BLaER1 (cell line): ENCODE data around the gene ENOPH1.

Experiments
- H3K27ac ChIP-seq: shearing (Covaris generic); formaldehyde crosslinking; 2 replicates; pipeline ENCODE4 v1.8.1; 2022
- H3K27me3 ChIP-seq: shearing (Covaris generic); formaldehyde crosslinking; 2 replicates; pipeline ENCODE4 v1.8.1; 2022
- H3K36me3 ChIP-seq: shearing (Covaris generic); formaldehyde crosslinking; 2 replicates; pipeline ENCODE4 v1.8.1; 2022
- H3K4me1 ChIP-seq: shearing (Covaris generic); formaldehyde crosslinking; 2 replicates; pipeline ENCODE4 v1.8.1; 2022
- H3K4me2 ChIP-seq: shearing (Covaris generic); formaldehyde crosslinking; 2 replicates; pipeline ENCODE4 v1.8.1; 2022
- H3K4me3 ChIP-seq: shearing (Covaris generic); formaldehyde crosslinking; 2 replicates; pipeline ENCODE4 v1.8.1; 2022
- H3K9ac ChIP-seq: shearing (Covaris generic); formaldehyde crosslinking; 2 replicates; pipeline ENCODE4 v1.8.1; 2022
- H3K9me3 ChIP-seq: shearing (Covaris generic); formaldehyde crosslinking; 2 replicates; pipeline ENCODE4 v1.8.1; 2022
- H4K20me1 ChIP-seq: shearing (Covaris generic); formaldehyde crosslinking; 2 replicates; pipeline ENCODE4 v1.8.1; 2022
- Cebpa-rat ChIP-seq: shearing (Covaris generic); IDR thresholded peaks from 2 replicates; pipeline ENCODE4 v1.8.1; 2022

The ENOPH1 gene

GRCh38 chr4:82425478-82425877, 4.9 kb upstream of the ENOPH1 start:
- Histone ChIP-seq H3K27ac (no peak overlapping the region), H3K9ac (no peak overlapping the region), H3K9me3 (no peaks in the 10 kb centered on the region), H3K4me3 (no peak overlapping the region), H3K27me3 (no peaks in the 10 kb centered on the region), H3K4me2 (no peak overlapping the region), H3K36me3 (peaks cover 60% of the 10 kb centered on the region), H4K20me1 (peaks cover 86% of the 10 kb centered on the region), H3K4me1 (peaks cover 39% of the 10 kb centered on the region)
- no peak for TF ChIP-seq Cebpa-rat

- Histone ChIP-seq H3K4me1 (peaks cover 39% of the 10 kb centered on the region), H3K27ac (peak overlapping the region; percentile 100), H3K27me3 (no peaks in the 10 kb centered on the region), H3K4me3 (peak overlapping the region; percentile 92), H3K9ac (peak overlapping the region; percentile 100), H3K4me2 (peak overlapping the region; percentile 86), H3K36me3 (peaks cover 57% of the 10 kb centered on the region), H4K20me1 (peaks cover 83% of the 10 kb centered on the region), H3K9me3 (no peaks in the 10 kb centered on the region)
- no peak for TF ChIP-seq Cebpa-rat
Measured at GRCh38 chr4:82428526-82428968, 1.8 kb upstream of the ENOPH1 start.

- H3K36me3 ChIP-seq: peaks cover 57% of the 10 kb centered on the region
- H3K27me3 ChIP-seq: no peaks in the 10 kb centered on the region
- H4K20me1 ChIP-seq: peaks cover 83% of the 10 kb centered on the region
Measured at GRCh38 chr4:82428969-82429727, 1.2 kb upstream of the ENOPH1 start.

GRCh38 chr4:82429728-82430192, 630 bp upstream of the ENOPH1 start:
- H3K36me3 ChIP-seq: peaks cover 57% of the 10 kb centered on the region
- H3K9ac ChIP-seq: peak overlapping the region; percentile 100
- H3K4me1 ChIP-seq: peaks cover 39% of the 10 kb centered on the region
- peak overlapping the region; percentile 90 for H3K4me2 ChIP-seq
- H4K20me1 ChIP-seq: peaks cover 83% of the 10 kb centered on the region
- H3K9me3 ChIP-seq: no peaks in the 10 kb centered on the region
- H3K27me3 ChIP-seq: no peaks in the 10 kb centered on the region
- TF ChIP-seq Cebpa-rat: no peak
- peak overlapping the region; percentile 92 for H3K4me3 ChIP-seq
- H3K27ac ChIP-seq: peak overlapping the region; percentile 100

More at GRCh38 chr4:82428969-82429727, 1.2 kb upstream of the ENOPH1 start:
- Histone ChIP-seq H3K4me1 (peaks cover 39% of the 10 kb centered on the region), H3K27ac (peak overlapping the region; percentile 100), H3K4me2 (peak overlapping the region; percentile 90), H3K9me3 (no peaks in the 10 kb centered on the region), H3K4me3 (peak overlapping the region; percentile 92), H3K9ac (peak overlapping the region; percentile 100)
- no peak for TF ChIP-seq Cebpa-rat

- no peak for TF ChIP-seq Cebpa-rat
- Histone ChIP-seq H3K36me3 (peaks cover 57% of the 10 kb centered on the region), H3K27ac (peak overlapping the region; percentile 100), H3K9ac (peak overlapping the region; percentile 100), H3K4me1 (peaks cover 36% of the 10 kb centered on the region), H3K4me2 (peak overlapping the region; percentile 90), H4K20me1 (peaks cover 83% of the 10 kb centered on the region), H3K4me3 (peak overlapping the region; percentile 92), H3K9me3 (no peaks in the 10 kb centered on the region), H3K27me3 (no peaks in the 10 kb centered on the region)
Measured at GRCh38 chr4:82430964-82431745, 765 bp downstream of the ENOPH1 start.

- H3K36me3 ChIP-seq: peaks cover 57% of the 10 kb centered on the region
- H3K27ac ChIP-seq: peak overlapping the region; percentile 100; the same call in 1 of the 2 replicates
- H3K4me2 ChIP-seq: peak overlapping the region; percentile 90
- H3K4me3 ChIP-seq: peak overlapping the region; percentile 92
- peak overlapping the region; percentile 100; the same call in 1 of the 2 replicates for H3K9ac ChIP-seq
- no peaks in the 10 kb centered on the region for H3K27me3 ChIP-seq
- H3K4me1 ChIP-seq: peaks cover 34% of the 10 kb centered on the region
- peaks cover 83% of the 10 kb centered on the region for H4K20me1 ChIP-seq
- TF ChIP-seq Cebpa-rat: no peak
- H3K9me3 ChIP-seq: no peaks in the 10 kb centered on the region; the same call in 1 of the 2 replicates
Measured at GRCh38 chr4:82431831-82432230, 1.4 kb downstream of the ENOPH1 start.

- no peak for TF ChIP-seq Cebpa-rat
- peak overlapping the region; percentile 92; the same call in 1 of the 2 replicates for H3K4me3 ChIP-seq
- H3K4me2 ChIP-seq: peak overlapping the region; percentile 90
- H3K4me1 ChIP-seq: peaks cover 34% of the 10 kb centered on the region
- peaks cover 57% of the 10 kb centered on the region for H3K36me3 ChIP-seq
- H3K27ac ChIP-seq: no peak overlapping the region
- peaks cover 83% of the 10 kb centered on the region for H4K20me1 ChIP-seq
- H3K9ac ChIP-seq: peak overlapping the region; percentile 100; the same call in 1 of the 2 replicates
- no peaks in the 10 kb centered on the region; the same call in 1 of the 2 replicates for H3K9me3 ChIP-seq
- no peaks in the 10 kb centered on the region for H3K27me3 ChIP-seq
Measured at GRCh38 chr4:82432596-82432995, 2.2 kb downstream of the ENOPH1 start.

- H4K20me1 ChIP-seq: peaks cover 83% of the 10 kb centered on the region
- H3K4me1 ChIP-seq: peaks cover 31% of the 10 kb centered on the region
- H3K27ac ChIP-seq: no peak overlapping the region
- H3K9ac ChIP-seq: no peak overlapping the region
- peaks cover 56% of the 10 kb centered on the region for H3K36me3 ChIP-seq
- no peaks in the 10 kb centered on the region for H3K27me3 ChIP-seq
- H3K9me3 ChIP-seq: peaks cover under 1% of the 10 kb centered on the region; the same call in 1 of the 2 replicates
- TF ChIP-seq Cebpa-rat: no peak
- H3K4me3 ChIP-seq: no peak overlapping the region
- H3K4me2 ChIP-seq: peak overlapping the region; percentile 9; the same call in 1 of the 2 replicates
Measured at GRCh38 chr4:82433791-82434190, 3.4 kb downstream of the ENOPH1 start.

GRCh38 chr4:82434949-82435348, 4.6 kb downstream of the ENOPH1 start:
- Histone ChIP-seq H3K27ac (no peak overlapping the region), H3K4me1 (peaks cover 31% of the 10 kb centered on the region), H3K9ac (no peak overlapping the region), H3K36me3 (peaks cover 66% of the 10 kb centered on the region), H3K27me3 (no peaks in the 10 kb centered on the region), H3K4me3 (no peak overlapping the region), H3K4me2 (no peak overlapping the region), H4K20me1 (peaks cover 92% of the 10 kb centered on the region), H3K9me3 (peaks cover 8% of the 10 kb centered on the region; the same call in 1 of the 2 replicates)
- no peak for TF ChIP-seq Cebpa-rat
